ENCODE results near the gene SSH2. TPM values are rescaled to one million over a fixed set of nuclear protein-coding genes. Genes with fewer than 3 reads are reported as not detected.

SSH2 gene
- total and polyA plus RNA-seq, 2 of the 13 experiments (the other 11 are each of a cell fraction or from before 2014, with no cell fraction given) = 6.0 to 6.4 TPM

- TF ChIP-seq, protein P1, sequence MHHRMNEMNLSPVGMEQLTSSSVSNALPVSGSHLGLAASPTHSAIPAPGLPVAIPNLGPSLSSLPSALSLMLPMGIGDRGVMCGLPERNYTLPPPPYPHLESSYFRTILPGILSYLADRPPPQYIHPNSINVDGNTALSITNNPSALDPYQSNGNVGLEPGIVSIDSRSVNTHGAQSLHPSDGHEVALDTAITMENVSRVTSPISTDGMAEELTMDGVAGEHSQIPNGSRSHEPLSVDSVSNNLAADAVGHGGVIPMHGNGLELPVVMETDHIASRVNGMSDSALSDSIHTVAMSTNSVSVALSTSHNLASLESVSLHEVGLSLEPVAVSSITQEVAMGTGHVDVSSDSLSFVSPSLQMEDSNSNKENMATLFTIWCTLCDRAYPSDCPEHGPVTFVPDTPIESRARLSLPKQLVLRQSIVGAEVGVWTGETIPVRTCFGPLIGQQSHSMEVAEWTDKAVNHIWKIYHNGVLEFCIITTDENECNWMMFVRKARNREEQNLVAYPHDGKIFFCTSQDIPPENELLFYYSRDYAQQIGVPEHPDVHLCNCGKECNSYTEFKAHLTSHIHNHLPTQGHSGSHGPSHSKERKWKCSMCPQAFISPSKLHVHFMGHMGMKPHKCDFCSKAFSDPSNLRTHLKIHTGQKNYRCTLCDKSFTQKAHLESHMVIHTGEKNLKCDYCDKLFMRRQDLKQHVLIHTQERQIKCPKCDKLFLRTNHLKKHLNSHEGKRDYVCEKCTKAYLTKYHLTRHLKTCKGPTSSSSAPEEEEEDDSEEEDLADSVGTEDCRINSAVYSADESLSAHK (CRISPR knock-in tag; IDR thresholded peaks at IDR 0.05; ENCODE audit: borderline replicate concordance) = no peak
- TF ChIP-seq, protein P2, sequence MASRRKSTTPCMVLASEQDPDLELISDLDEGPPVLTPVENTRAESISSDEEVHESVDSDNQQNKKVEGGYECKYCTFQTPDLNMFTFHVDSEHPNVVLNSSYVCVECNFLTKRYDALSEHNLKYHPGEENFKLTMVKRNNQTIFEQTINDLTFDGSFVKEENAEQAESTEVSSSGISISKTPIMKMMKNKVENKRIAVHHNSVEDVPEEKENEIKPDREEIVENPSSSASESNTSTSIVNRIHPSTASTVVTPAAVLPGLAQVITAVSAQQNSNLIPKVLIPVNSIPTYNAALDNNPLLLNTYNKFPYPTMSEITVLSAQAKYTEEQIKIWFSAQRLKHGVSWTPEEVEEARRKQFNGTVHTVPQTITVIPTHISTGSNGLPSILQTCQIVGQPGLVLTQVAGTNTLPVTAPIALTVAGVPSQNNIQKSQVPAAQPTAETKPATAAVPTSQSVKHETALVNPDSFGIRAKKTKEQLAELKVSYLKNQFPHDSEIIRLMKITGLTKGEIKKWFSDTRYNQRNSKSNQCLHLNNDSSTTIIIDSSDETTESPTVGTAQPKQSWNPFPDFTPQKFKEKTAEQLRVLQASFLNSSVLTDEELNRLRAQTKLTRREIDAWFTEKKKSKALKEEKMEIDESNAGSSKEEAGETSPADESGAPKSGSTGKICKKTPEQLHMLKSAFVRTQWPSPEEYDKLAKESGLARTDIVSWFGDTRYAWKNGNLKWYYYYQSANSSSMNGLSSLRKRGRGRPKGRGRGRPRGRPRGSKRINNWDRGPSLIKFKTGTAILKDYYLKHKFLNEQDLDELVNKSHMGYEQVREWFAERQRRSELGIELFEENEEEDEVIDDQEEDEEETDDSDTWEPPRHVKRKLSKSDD (CRISPR knock-in tag; IDR thresholded peaks at IDR 0.05; ENCODE audit: low read depth) = no peak; the same call in 1 of the 2 replicates
- TF ChIP-seq ZNF562 (CRISPR knock-in tag; IDR thresholded peaks at IDR 0.05; ENCODE audit: borderline replicate concordance) = no peak
- peak; percentile 60; the same call in 1 of the 2 replicates for TF ChIP-seq ARNTL (CRISPR knock-in tag; IDR thresholded peaks at IDR 0.05)
- no peak for TF ChIP-seq AHDC1 (CRISPR knock-in tag; IDR thresholded peaks at IDR 0.05; ENCODE audit: borderline replicate concordance)
- TF ChIP-seq PCBP1 (IDR thresholded peaks at IDR 0.05; ENCODE audit: borderline replicate concordance, low read depth, low read length) = no peak
- TF ChIP-seq MTF1 (CRISPR knock-in tag; IDR thresholded peaks at IDR 0.05) = no peak
- TF ChIP-seq, protein P3, sequence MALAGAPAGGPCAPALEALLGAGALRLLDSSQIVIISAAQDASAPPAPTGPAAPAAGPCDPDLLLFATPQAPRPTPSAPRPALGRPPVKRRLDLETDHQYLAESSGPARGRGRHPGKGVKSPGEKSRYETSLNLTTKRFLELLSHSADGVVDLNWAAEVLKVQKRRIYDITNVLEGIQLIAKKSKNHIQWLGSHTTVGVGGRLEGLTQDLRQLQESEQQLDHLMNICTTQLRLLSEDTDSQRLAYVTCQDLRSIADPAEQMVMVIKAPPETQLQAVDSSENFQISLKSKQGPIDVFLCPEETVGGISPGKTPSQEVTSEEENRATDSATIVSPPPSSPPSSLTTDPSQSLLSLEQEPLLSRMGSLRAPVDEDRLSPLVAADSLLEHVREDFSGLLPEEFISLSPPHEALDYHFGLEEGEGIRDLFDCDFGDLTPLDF (CRISPR knock-in tag; IDR thresholded peaks at IDR 0.05) = peak; percentile 50; the same call in 1 of the 2 replicates
- TF ChIP-seq IKZF1 (IDR thresholded peaks at IDR 0.05) = no peak
- TF ChIP-seq KLF16 (CRISPR knock-in tag; IDR thresholded peaks at IDR 0.05) = peak; percentile 33 to 76; a peak in 2 of 4 replicates
- peak; percentile 94 for TF ChIP-seq MYC (CRISPR knock-in tag; IDR thresholded peaks at IDR 0.05; ENCODE audit: borderline replicate concordance)
- TF ChIP-seq STAT5B (CRISPR knock-in tag; IDR thresholded peaks at IDR 0.05) = no peak
- TF ChIP-seq ATAD3A (CRISPR knock-in tag; IDR thresholded peaks at IDR 0.05) = no peak
- no peak for TF ChIP-seq U2AF1 (optimal IDR thresholded peaks at IDR 0.05; ENCODE audit: low read depth, low read length)
- TF ChIP-seq ZNF251 (CRISPR knock-in tag; IDR thresholded peaks at IDR 0.05) = no peak
- no peak for TF ChIP-seq MBD4 (IDR thresholded peaks at IDR 0.05; ENCODE audit: borderline replicate concordance, low read length)
- TF ChIP-seq MLLT10 (CRISPR knock-in tag; IDR thresholded peaks at IDR 0.05) = no peak
- no peak for TF ChIP-seq ZNF335 (CRISPR knock-in tag; IDR thresholded peaks at IDR 0.05)
- peak; percentile 58; the same call in 1 of the 2 replicates for TF ChIP-seq RFXAP (CRISPR knock-in tag; IDR thresholded peaks at IDR 0.05; ENCODE audit: borderline replicate concordance)
Measured at GRCh38 chr17:29613352-29613837, 316.6 kb downstream of the SSH2 start (continued).

All from HepG2 (cell line).